Sciatic nerve (tissue), 2 donors: ENCODE results near the gene TMEM154. TPM values are rescaled to one million over a fixed set of nuclear protein-coding genes. Genes with fewer than 3 reads are reported as not detected.

Source experiments
- ATAC-seq: fragments of 200-7000 bp; cut with Tn5 transposase; one replicate; pipeline ENCODE4 v1.9.1; 2020; ENCODE audit warnings: mild to moderate bottlenecking, moderate library complexity
- DNase-seq: peaks from one replicate; pipeline ENCODE4 v3.0.0-alpha.2; 2020; ENCODE audit warnings: low spot score
- intact Hi-C: fragments of 100-400 bp; cut with DNase I; formaldehyde crosslinking; loops from one replicate; pipeline ENCODE4 v1.14.2; 2022
- total RNA-seq: library from RNA; stranded (reverse); fragmentation: NEBNext Ultra II Directional; extraction: Animal tissue kit (Norgen Biotek cat#: 25700); gene quantifications from one replicate; pipeline ENCODE4 v1.2.1, GENCODE V29; 2021
- donor health status: DM: no; HTN: no; CAD: no.
- donor health status: DM: no; HTN: no; CAD: no.

TMEM154 gene, protein sequence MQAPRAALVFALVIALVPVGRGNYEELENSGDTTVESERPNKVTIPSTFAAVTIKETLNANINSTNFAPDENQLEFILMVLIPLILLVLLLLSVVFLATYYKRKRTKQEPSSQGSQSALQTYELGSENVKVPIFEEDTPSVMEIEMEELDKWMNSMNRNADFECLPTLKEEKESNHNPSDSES
- total RNA-seq: 3.7 TPM

DNA sequence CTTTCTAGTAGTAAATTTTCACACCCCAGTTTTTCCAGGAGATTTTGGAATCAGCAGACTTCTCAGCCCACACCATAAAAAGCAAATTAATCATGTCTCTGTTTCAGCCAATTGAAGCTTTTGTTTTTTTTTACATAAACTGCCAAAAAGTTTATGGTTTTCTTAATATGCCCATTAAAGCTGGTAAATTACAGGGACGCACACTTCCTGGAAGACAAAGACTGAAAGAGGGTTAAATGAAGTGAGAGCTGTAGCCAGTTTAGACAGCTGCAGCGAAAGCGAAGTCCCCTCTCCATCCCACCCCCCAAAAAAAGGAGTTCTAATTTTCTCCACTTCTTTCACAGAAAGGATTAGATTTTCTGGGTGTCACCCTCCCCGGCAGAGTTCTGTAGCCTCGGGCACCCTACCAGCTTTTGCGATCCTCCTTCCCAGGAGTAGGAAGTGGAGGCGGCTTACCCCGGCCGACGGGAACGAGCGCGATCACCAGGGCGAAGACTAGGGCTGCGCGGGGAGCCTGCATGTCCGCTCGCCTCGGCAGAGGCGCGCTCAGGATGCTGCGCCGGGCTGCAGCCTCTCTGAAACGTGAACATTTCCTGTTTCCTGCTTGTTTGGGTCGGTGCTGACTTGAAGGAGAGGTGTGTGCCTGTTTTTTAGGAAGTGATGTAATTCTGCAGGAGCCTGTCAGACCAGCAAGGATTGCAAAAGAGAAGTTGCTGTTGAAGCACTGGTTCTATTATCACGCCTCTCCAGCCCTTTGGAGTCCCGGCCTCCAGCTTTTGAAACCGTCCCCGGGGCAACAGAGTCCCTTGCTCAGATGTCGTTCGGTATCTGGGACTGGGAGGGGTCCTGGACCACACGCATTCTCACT, at the start of gene TMEM154:
Gene TMEM154 (minus strand): TSS at position 584 of the 868 bp plus-strand sequence. CDS start 64 bp downstream, at position 520.
- intact Hi-C loops: no loop called here
- DNase-seq (peak; percentile 76), ATAC-seq (peak; percentile 88)

DNA sequence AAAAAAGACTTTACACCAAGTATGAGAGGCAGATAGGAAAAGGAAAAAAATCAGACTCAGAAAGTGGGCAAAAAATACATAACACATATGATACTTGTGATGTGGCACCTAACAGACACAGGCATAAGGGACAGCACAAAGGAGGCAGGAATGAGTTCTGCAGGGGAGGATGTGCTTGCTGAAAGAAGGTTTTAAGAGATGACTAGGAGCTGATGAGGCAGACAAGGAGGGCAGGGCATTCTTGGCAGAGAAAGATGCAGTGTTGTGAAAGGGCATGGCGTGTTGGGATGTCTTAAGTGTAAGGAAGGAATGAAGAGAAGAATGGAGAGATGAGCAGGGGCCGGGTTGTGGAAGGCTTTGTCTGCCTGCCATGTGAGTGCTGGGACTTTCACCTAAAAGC, 49.7 kb upstream of the TMEM154 start:
- DNase-seq: no peak
- no peak for ATAC-seq

DNA sequence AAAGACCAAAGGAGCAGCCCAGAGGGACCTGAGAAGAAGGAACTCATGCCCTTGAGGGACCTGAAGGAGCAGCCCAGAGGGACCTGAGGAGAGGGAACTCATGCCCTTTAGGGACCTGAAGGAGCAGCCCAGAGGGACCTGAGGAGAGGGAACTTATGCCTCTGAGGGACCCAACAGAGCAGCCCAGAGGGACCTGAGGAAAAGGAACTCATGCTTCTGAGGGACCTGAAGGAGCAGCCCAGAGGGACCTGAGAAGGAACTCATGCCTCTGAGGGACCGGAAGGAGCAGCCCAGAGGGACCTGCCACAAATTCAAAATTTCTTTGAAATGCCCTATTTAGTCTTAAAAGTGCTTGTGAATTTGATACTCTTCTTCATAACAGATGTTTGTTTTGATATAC, 48.5 kb upstream of the TMEM154 start:
- intact Hi-C loops: no loop called here
- no peak for ATAC-seq

More for the DNA sequence above, 49.7 kb upstream of the TMEM154 start:
- intact Hi-C loops: no loop called here

DNA sequence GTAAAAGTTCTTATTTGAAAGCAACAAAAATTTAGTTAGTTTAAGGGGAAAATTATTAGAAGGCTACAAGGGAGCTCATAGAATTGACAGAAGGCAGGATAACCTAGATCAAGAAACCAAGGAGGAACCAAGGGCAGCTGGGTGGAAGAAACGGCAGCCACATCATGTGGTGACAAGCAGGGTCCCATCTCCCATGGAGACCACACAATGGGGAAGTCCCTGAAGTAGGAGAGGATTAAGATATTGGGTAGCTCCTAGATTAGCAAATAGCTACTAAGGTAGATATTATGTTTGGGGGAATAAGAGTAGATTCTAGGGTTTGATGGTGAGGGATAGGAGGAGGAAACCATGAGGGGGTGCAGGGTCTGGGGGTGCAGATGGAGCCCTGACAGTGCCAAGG, 48.0 kb upstream of the TMEM154 start:
- DNase-seq: no peak
- ATAC-seq: no peak
- intact Hi-C loops: no loop called here

More for the DNA sequence above, 48.5 kb upstream of the TMEM154 start:
- DNase-seq: no peak

DNA sequence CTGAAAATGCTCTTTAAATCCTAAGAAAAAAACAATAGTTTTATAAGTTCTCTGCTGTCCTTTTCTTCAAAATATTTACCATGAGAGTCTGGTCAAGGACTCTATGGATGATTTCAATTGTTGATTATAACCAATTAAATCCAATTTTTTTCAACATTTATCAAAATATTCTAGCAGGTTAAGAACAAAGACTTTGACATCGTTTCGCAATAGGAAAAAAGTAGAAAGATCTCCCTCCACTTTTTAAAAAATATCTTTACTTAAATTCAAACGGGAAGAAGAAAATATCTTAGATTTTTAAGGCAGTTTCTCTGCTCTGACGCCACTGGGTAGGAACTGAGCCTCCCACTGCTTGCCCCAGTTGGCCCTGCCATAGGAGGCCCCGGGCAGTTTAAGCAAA, 44.7 kb upstream of the TMEM154 start:
- intact Hi-C loops: no loop called here
- ATAC-seq (no peak), DNase-seq (no peak)

DNA sequence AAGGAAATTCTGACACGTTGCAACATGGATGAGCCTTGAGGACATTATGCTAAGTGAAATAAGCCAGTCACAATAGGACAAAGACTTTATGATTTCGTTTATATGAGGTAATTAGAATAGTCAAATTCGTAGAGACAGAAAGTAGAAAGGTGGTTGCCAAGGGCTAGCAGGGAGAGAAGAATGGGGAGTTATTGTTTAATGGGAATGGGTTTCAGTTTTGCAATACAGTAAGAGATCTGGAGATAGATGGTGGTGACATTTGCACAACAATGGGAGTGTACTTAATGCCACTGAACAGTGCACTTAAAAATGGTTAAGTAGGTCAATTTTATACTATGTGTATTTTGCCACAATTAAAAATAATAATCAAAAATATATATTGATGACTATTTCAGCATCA, 43.4 kb upstream of the TMEM154 start:
- ATAC-seq (no peak), DNase-seq (no peak)
- intact Hi-C loops: no loop called here

DNA sequence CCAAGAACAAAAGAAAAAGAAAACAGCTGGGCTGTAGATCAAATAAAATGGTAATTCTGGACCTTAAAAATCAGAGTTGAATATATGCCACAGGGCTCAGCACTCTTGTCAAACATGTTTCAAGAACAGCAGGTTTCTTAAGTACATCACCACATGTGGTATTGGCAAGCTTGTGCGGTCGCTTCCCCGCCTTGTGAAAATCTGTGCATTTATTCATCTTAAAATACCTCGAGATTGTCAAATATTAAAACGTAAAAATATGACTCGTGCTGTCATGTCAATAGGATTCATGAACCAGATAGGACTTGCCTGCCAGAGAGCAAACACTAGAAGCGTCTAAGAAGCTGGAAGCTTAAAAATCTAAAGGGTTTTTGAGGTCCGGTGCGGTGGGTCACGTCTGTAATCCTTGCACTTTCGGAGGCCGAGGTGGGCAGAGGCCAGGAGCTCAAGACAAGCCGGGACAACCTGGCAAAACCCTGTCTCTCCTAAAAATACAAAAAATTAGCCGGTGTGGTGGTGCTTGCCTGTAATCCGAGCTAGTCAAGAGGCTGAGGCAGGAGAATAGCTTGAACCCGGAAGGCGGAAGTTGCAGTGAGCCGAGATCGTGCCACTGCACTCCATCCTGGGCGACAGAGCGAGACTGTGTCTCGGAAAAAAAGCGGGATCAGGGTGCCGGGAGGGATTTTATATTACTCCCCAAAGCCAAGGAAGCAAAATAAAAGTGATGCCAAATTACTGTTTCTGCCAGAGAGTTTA, 40.2 kb upstream of the TMEM154 start:
- intact Hi-C loops: no loop called here
- DNase-seq (no peak), ATAC-seq (no peak)

DNA sequence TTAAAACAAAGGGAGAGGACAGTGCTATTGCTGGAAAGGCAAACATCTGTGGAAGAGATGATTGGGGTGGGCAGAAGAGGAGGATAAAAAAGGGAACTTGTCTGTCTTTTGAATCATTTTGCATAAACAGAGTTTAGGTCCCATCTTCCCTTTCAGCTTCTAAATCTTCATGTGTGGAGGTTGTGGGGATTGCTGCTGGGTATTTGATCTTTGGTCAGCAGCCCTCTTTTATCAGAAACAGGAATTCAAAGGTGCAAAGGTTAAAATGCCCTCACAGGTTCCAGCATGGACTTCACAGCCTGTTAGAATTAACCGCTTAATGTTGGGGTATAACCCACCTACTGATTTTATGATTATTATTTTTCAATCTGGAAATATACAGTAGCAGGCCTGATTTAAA, 39.5 kb upstream of the TMEM154 start:
- intact Hi-C loops: no loop called here
- no peak for ATAC-seq
- DNase-seq: no peak

DNA sequence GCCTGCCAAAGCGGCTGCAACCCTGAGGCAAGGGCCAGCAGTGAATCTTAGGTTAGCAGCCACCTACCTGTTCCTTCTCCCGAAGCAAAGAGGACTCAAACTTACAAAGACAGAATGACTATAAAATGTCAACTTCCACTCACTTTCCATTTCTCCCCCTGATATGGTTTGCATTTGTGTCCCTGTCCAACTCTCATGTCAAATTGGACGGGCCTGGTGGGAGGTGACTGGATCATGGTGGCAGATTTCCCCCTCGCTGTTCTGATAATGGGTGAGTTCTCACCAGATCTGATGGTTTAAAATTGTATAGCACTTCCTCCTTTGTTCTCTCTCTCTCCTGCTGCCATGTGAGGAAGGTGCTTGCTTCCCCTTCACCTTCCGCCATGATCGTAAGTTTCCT, 35.3 kb upstream of the TMEM154 start:
- DNase-seq (no peak), ATAC-seq (no peak)
- intact Hi-C loops: no loop called here

DNA sequence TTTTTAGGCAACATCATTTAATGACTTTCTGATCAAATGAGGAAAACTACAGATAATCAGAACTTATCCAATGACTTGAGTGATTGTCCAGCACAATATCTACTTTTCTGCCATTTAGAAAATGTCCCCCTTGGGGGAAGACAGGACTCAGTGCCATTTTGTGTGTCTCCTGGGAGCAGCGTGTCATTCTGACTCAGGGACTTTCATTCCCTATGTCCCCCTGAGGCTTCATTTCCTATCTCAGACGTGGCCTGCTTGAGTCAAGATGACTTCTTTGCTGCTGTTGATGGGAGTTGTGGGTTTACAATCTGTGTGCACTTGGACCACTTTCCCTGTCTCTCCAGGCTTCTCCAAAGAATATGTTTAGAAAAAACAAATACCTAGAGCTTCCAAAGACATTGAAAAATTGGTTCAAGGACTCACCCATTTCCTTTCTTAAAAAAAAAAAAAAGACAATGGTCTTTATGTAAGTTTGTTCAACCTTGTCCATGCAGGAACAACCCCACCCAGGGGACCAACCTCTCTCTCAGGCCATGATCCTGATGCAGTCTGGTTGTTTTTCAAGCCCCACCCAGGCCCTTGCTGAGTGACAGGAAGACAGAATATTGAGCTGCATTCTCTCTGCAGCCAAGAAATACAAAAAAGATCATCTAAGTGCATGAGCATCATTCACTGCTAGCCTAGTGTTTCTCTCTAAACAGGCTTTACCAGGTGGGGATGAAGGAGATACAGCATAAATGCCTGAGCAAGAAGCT, 34.3 kb upstream of the TMEM154 start:
- DNase-seq (no peak), ATAC-seq (no peak)
- intact Hi-C loops: no loop called here

DNA sequence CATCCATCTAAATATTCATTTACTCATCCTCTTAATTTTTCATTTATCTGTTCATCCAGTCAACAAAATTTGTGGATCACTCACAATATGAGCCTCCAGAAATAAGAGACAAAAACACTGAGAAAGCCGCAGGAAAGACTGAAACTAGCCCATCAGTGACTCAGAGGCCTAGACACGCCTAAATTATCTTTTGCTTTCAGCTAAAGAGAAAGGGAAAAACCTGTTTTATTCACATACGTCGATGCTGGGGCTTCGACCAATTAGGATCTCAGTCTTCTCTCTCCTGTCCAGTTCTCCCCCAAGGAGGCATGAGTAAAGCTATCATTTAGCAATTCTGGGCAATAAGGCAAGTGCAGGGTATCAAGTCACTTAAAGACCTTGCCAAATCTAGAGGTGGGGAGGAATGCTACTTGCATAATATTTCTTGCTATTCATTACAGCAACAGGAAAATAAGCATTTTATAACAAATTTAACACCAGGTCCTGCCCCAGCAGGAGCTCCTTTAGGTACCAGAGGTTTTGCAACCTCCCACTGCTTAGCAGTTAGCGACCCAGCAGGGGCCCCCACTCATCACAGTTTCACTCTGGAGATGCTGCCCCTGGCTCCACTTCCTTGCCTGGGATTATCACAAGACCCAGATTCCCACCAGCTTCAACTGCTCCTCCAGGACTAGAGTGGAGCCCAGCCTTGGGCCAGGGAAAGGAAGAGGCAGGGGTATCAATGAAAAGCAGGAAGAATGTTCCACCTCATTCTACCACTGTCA, 30.1 kb upstream of the TMEM154 start:
- DNase-seq: no peak
- intact Hi-C loops: no loop called here
- ATAC-seq: no peak

DNA sequence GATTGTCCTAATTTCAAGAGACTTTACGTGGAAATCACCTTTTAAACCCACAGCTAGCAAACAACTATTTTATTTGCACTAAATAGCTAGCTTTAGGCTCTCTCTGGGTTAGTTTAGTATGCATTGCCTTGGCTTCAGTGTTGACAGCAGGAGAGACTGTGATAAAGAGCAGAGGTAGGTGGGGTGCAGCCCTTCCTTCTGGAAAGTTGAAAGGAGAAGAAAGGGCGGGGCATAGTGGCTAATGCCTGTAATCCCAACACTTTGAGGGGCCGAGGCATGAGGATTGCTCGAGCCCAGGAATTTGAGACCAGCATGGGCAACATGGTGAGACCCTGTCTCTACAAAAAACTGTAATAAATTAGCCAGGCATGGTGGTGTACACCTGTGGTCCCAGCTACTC, 29.0 kb upstream of the TMEM154 start:
- no peak for ATAC-seq
- intact Hi-C loops: no loop called here
- no peak for DNase-seq

DNA sequence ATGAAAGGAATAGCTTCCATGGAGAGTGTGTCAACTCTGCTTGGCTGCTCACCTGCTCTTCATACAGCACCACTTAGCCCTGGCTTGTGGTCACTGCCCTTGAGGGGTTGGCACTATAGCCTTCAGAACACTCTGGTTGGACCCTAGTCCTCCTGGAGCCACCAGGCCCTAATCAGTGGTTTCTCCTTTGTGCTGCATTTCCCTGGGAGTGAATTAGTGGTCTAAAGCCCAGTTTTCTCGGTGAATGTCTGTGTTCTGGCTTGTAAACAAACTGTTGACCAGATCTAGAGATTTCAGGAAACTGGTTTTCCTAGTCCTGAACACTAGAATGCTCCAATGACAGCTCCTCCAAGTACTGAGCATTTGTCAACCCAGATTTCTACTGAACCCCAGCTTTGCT, 28.6 kb upstream of the TMEM154 start:
- ATAC-seq (no peak), DNase-seq (no peak)
- intact Hi-C loops: no loop called here

DNA sequence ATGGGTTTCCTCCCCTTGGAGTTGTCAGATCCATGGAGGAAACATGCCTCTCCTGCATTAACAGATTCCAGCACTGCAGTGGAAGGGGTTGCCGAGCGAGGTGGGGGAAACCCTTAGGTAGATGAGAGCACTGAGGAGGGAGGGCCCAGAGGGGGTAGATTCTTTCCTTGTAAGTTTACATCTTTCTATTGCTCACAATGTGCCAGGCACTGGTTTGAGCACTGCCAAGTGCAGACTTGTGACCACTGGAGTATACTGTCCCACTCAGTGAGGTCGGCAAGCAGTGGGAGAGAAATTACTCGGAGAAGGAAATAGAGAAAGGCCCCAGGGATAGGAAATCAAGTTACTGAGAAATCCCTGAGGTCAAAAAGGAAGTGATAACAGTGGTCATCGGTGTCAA, 27.8 kb upstream of the TMEM154 start:
- DNase-seq: no peak
- intact Hi-C loops: no loop called here
- no peak for ATAC-seq

DNA sequence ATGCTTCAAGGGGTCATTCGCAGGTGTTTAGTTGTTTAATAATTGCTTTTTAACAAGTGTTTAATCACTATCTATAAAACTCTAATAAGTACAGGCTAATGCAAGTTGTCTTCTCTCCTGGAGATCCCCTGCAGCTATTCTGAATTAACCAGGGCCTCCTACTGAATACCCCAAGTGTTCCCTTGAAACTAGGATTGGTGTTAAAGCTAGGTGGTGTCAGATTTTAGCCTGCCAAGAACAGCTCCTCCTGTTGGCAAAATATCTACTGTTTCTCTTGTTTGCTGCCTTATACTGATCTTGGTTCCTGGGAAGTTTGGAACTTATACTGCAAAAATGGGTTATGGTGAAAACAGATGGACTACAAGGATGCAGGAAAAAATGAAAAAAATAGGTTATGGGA, 26.1 kb upstream of the TMEM154 start:
- intact Hi-C loops: no loop called here
- no peak for ATAC-seq
- no peak for DNase-seq

DNA sequence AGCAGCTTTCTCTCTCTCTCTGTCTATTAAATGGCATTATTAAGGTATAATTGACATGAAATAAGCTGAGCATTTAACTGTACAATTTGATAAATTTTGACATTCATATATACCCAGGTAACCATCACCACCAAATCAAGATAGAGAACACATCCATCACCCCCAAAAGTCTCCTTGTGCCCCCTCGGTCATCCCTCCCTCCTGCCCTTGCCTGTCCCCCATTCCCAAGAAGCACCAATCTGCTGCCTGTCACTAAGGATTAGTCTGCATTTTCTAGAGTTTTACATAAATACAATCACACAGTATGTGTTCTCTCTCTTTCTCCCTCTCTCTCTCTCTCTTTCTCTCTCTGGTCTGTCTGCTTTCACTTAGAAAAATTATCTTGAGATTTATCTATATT, 25.0 kb upstream of the TMEM154 start:
- intact Hi-C loops: no loop called here
- DNase-seq (no peak), ATAC-seq (no peak)

DNA sequence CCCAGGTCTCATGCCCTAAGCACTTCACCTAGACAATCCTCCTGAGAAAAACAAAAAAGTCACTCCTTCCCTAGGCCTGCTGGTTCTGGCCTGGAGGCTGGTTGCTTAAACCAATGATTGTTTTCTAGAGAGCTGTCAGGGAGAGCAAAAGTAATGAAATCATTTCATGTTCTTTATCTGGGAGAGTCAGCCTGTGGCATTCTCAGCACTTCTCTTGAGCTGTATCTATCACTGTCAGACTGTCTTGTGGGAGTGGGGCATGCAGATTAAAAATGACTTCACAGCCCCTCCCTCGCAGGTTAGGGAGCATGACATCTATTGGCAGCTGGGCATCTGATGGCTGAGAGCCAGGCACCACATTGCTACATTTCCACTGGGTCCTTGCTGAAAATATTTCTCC, 20.4 kb upstream of the TMEM154 start:
- DNase-seq (no peak), ATAC-seq (no peak)
- intact Hi-C loops: no loop called here

DNA sequence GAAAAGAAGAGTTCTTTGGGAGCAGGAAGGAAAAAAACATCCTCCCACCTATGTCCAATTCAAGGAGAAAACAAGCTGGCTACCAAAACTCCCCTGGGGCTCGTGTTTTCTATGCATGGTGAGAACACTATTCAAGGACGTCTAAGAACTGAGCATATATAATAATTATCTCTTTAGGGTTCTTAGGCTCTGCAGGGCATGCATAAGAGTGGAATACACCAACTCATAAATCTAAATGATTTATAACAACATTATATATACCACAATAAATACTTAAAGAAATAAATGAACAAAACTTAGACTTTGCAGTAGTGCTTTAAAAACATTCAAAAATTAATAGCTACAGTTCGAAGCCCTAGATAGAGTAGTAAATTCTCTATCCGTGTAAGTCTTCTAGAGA, 19.5 kb upstream of the TMEM154 start:
- DNase-seq: no peak
- intact Hi-C loops: no loop called here
- ATAC-seq: no peak

DNA sequence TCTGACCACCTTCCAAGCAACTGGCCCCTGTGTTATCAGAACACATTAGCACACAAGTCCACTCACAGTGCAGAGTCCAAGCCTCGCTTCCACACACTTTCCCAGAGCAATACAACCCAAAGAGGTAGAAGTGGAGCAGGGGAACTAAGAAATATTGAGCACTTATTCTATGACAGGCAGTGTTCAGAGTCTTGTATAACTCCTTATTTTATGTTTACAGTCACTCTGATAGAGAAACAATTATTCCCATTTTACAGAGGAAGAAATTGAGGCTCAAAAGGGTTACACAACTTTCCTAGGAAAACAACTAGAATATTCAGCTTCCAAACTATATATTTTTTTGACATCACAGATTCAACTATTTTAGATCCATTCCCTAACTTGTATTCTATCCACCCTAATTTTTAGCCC, 18.3 kb upstream of the TMEM154 start:
- intact Hi-C loops: no loop called here
- DNase-seq (no peak), ATAC-seq (no peak)
